Right lobe of liver (tissue), 6 donors: Measurements from ENCODE around the gene NAV2. TPM values are rescaled to one million over a fixed set of nuclear protein-coding genes. Genes with fewer than 3 reads are reported as not detected.
A peak's percentile ranks its signal among the peaks of the same experiment; 100 is the strongest.
"Not testable (repeated sequence)": the region's sequence is repeated elsewhere in the genome, so short reads cannot be mapped to it uniquely, and the experiment has no call there.

Experiments used
- ATAC-seq, 4 donors: fragments of 200-7000 bp; cut with Tn5 transposase; one replicate each; pipeline ENCODE4 v1.9.1; 2020; ENCODE audit warnings: mild to moderate bottlenecking in 4 of 4, moderate library complexity in 4 of 4
- DNase-seq, 3 donors: peaks; one replicate each; pipeline ENCODE4 v3.0.0-alpha.2; 2020
- H3K27ac ChIP-seq, 3 donors: fragments of 200-600 bp; one replicate each; pipeline ENCODE4 v1.8.0; 2022
- H3K27me3 ChIP-seq, 2 donors: fragments of 200-600 bp; one replicate each; pipeline ENCODE4 v1.8.0; 2022
- H3K36me3 ChIP-seq, 4 donors: fragments of 200-600 bp; sonication (generic) in 1 of 4; one replicate each; pipeline versions ENCODE4 v1.5.1 to v1.8.0; 2017 to 2022; ENCODE audit warnings: control low read depth in 1 of 4
- H3K4me1 ChIP-seq, 4 donors: fragments of 200-600 bp; sonication (generic) in 1 of 4; one replicate each; pipeline versions ENCODE4 v1.5.1 to v1.8.0; 2017 to 2022; ENCODE audit warnings: control low read depth in 1 of 4
- H3K4me3 ChIP-seq, 3 donors: fragments of 200-600 bp; one replicate each; pipeline ENCODE4 v1.8.0; 2022
- H3K9me3 ChIP-seq, 4 donors: fragments of 200-600 bp; sonication (generic) in 1 of 4; one replicate each; pipeline versions ENCODE4 v1.5.1 to v1.8.0; 2017 to 2022; ENCODE audit warnings: control low read depth in 1 of 4
- CTCF ChIP-seq, 4 donors: fragments of 200-600 bp in 3 of 4; fragments of 450-650 bp in 1 of 4; IDR thresholded peaks; one replicate each; pipeline versions ENCODE4 v1.5.1 to v1.8.0; 2016 to 2022; ENCODE audit warnings: antibody characterized with exemption in 4 of 4, mild to moderate bottlenecking in 2 of 4
- POLR2A ChIP-seq: fragments of 450-650 bp; IDR thresholded peaks from one replicate; pipeline ENCODE4 v1.6.1; 2017; ENCODE audit warnings: antibody characterized with exemption, mild to moderate bottlenecking
- WGBS: methylation state at CpG from one replicate; pipeline ENCODE4 v1.1.6; 2018; ENCODE audit warnings: low coverage, low lambda C conversion rate; ENCODE audit not compliant: insufficient coverage; ENCODE audit errors: missing lambda C conversion rate; 5-methylcytosine and 5-hydroxymethylcytosine counted together
- intact Hi-C, 2 donors: fragments of 100-400 bp; cut with DNase I; formaldehyde crosslinking; loops; one replicate each; pipeline versions ENCODE4 v1.11.2 to v1.14.1; 2022
- total RNA-seq, 6 experiments: library from RNA; depleted of rRNA in 2 of 6; stranded (reverse); fragments of >200 nt in 2 of 6; fragmentation: NEBNext Ultra II Directional in 3 of 6; extraction: Animal tissue kit (Norgen Biotek cat#: 25700) in 3 of 6; gene quantifications; one replicate each; pipeline versions ENCODE4 v1.1.0 to v1.2.4, GENCODE V29; 2016 to 2023
- donor health status: DM: no; HTN: yes; CAD: no.
- donor health status: DM: no; HTN: no; CAD: no.
- donor health status: DM: no; HTN: no; CAD: no.
- donor health status: DM: no; HTN: yes; CAD: no.
- donor health status: DM: no; HTN: yes; CAD: no.

The NAV2 gene
- total RNA-seq, 6 experiments from 2014 or later, result 15.5 to 69.2 (median 37.1) TPM

- Histone ChIP-seq H3K27ac (no peak overlapping the region), H3K4me3 (no peak overlapping the region), H3K9me3 (no peaks in the 10 kb centered on the region), H3K36me3 (peaks cover 0 to 38% (median 30%) of the 10 kb centered on the region in 4 donors), H3K27me3 (no peaks in the 10 kb centered on the region), H3K4me1 (no peaks in the 10 kb centered on the region)
- 92% methylated on average over 7 of the region's 7 CpGs for WGBS
- TF ChIP-seq CTCF (IDR thresholded peaks at IDR 0.05) (no peak), POLR2A (no peak)
- ATAC-seq (no peak), DNase-seq (no peak)
- intact Hi-C loops, result no loop called here
These were observed 366.2 kb downstream of the NAV2 start for GRCh38 chr11:20078846-20079245.

- Histone ChIP-seq H3K9me3 (no peaks in the 10 kb centered on the region), H3K4me1 (peaks cover 0 to 4% (median 0%) of the 10 kb centered on the region in 4 donors), H3K27ac (no peak overlapping the region), H3K27me3 (no peaks in the 10 kb centered on the region), H3K36me3 (peaks cover 0 to 38% (median 36%) of the 10 kb centered on the region in 4 donors), H3K4me3 (no peak overlapping the region)
- no peak for TF ChIP-seq CTCF (IDR thresholded peaks at IDR 0.05)
- no peak for TF ChIP-seq POLR2A
- intact Hi-C loops, result no loop called here
- WGBS, result 92% methylated on average over 3 of the region's 9 CpGs
- no peak for DNase-seq
- no peak for ATAC-seq
These were observed 367.5 kb downstream of the NAV2 start for GRCh38 chr11:20080032-20080685.

GRCh38 chr11:20081336-20081735 is 368.7 kb downstream of the NAV2 start:
- no peaks in the 10 kb centered on the region for H3K9me3 ChIP-seq
- peaks cover 0 to 4% (median 0%) of the 10 kb centered on the region in 4 donors for H3K4me1 ChIP-seq
- ATAC-seq, result no peak
- DNase-seq, result no peak
- TF ChIP-seq CTCF (IDR thresholded peaks at IDR 0.05) (no peak), POLR2A (no peak)
- 94% methylated on average over 4 of the region's 4 CpGs for WGBS
- intact Hi-C loops, result no loop called here
- H3K4me3 ChIP-seq, result no peak overlapping the region
- H3K27ac ChIP-seq, result no peak overlapping the region
- H3K27me3 ChIP-seq, result no peaks in the 10 kb centered on the region
- peaks cover 0 to 45% (median 36%) of the 10 kb centered on the region in 4 donors for H3K36me3 ChIP-seq

GRCh38 chr11:20083877-20084276 is 371.2 kb downstream of the NAV2 start:
- DNase-seq, H3K4me1 ChIP-seq, intact Hi-C loops, H3K27me3 ChIP-seq, H3K4me3 ChIP-seq, H3K27ac ChIP-seq, H3K9me3 ChIP-seq: not testable (repeated sequence)
- peak in 1 of 4 donors; percentile 21 for ATAC-seq
- WGBS, result 100% methylated on average over 1 of the region's 3 CpGs
- H3K36me3 ChIP-seq, result peaks cover 0 to 38% (median 28%) of the 10 kb centered on the region in 4 donors

GRCh38 chr11:20084921-20085814 is 372.5 kb downstream of the NAV2 start:
- H3K4me3 ChIP-seq, result no peak overlapping the region
- no peaks in the 10 kb centered on the region for H3K27me3 ChIP-seq
- peaks cover 0 to 27% (median 21%) of the 10 kb centered on the region in 4 donors for H3K36me3 ChIP-seq
- intact Hi-C loops, result no loop called here
- TF ChIP-seq POLR2A (no peak), CTCF (IDR thresholded peaks at IDR 0.05) (no peak)
- no peaks in the 10 kb centered on the region for H3K9me3 ChIP-seq
- H3K27ac ChIP-seq, result peak overlapping the region in 1 of 3 donors; percentile 37
- 74% methylated on average over 6 of the region's 8 CpGs for WGBS
- DNase-seq (no peak), ATAC-seq (peak; percentile 42 to 85 (median 69))
- peaks cover 0 to 4% (median 0%) of the 10 kb centered on the region in 4 donors for H3K4me1 ChIP-seq
